WTC11 (cell line): Measurements from ENCODE around the gene PAK5. TPM values are rescaled to one million over a fixed set of nuclear protein-coding genes. Genes with fewer than 3 reads are reported as not detected.
A peak's percentile ranks its signal among the peaks of the same experiment; 100 is the strongest.

Source experiments
- ATAC-seq: fragments of 200-7000 bp; cut with Tn5 transposase; 2 replicates; pipeline ENCODE4 v1.10.0; 2021; ENCODE audit warnings: mild to moderate bottlenecking, moderate library complexity
- CTCF ChIA-PET: fragments of 300-600 bp; sonication (Branson Sonifier 250); formaldehyde crosslinking; loops from one replicate; lab custom pipeline; 2021; ENCODE audit warnings: antibody characterized with exemption; lab: Charles Lee
- POLR2A ChIA-PET: fragments of 350-600 bp; sonication (Branson Sonifier 250); formaldehyde crosslinking; loops from one replicate; lab custom pipeline; 2021; ENCODE audit warnings: antibody characterized with exemption; lab: Charles Lee
- DNase-seq: peaks from one replicate; pipeline ENCODE4 v3.0.0; 2021; ENCODE audit warnings: low spot score
- H3K27ac Mint-ChIP-seq: 2 replicates; pipeline ENCODE4 v1.8.0; 2021; ENCODE audit warnings: mixed read lengths
- H3K27me3 Mint-ChIP-seq: 2 replicates; pipeline ENCODE4 v1.8.0; 2021; ENCODE audit warnings: low read depth, mild to moderate bottlenecking, moderate library complexity, mixed read lengths
- H3K36me3 Mint-ChIP-seq: 2 replicates; pipeline ENCODE4 v1.8.0; 2021; ENCODE audit warnings: mixed read lengths
- H3K4me1 Mint-ChIP-seq: 2 replicates; pipeline ENCODE4 v1.8.0; 2022; ENCODE audit warnings: mixed read lengths
- H3K4me3 Mint-ChIP-seq: 2 replicates; pipeline ENCODE4 v1.8.0; 2021; ENCODE audit warnings: mild to moderate bottlenecking, moderate library complexity, mixed read lengths
- H3K9me3 Mint-ChIP-seq: 2 replicates; pipeline ENCODE4 v1.8.0; 2021; ENCODE audit warnings: mixed read lengths
- E2F5 ChIP-seq: sonication (generic); formaldehyde crosslinking; IDR thresholded peaks from 2 replicates; pipeline ENCODE4 v1.8.1; 2022; ENCODE audit warnings: mild to moderate bottlenecking, moderate library complexity, missing genetic modification reagents
- EMX1 ChIP-seq: fragments of 250-450 bp; sonication (Bioruptor Pico); IDR thresholded peaks from 2 replicates; pipeline ENCODE4 v1.8.0; 2021; ENCODE audit warnings: mild to moderate bottlenecking
- ESRRA ChIP-seq: sonication (generic); formaldehyde crosslinking; IDR thresholded peaks from 2 replicates; pipeline ENCODE4 v1.8.1; 2022; ENCODE audit warnings: mild to moderate bottlenecking, missing genetic modification reagents, borderline replicate concordance
- FOXP4 ChIP-seq: sonication (generic); formaldehyde crosslinking; IDR thresholded peaks from 2 replicates; pipeline ENCODE4 v1.8.0; 2022; ENCODE audit warnings: mild to moderate bottlenecking, missing genetic modification reagents
- GABPB1 ChIP-seq: sonication (generic); formaldehyde crosslinking; IDR thresholded peaks from 2 replicates; pipeline ENCODE4 v1.8.1; 2023; ENCODE audit warnings: mild to moderate bottlenecking, missing genetic modification reagents
- KAT7 ChIP-seq: sonication (generic); formaldehyde crosslinking; IDR thresholded peaks from 2 replicates; pipeline ENCODE4 v1.8.1; 2023; ENCODE audit warnings: missing genetic modification reagents, mild to moderate bottlenecking, borderline replicate concordance
- MYBL2 ChIP-seq: sonication (generic); formaldehyde crosslinking; IDR thresholded peaks from 2 replicates; pipeline ENCODE4 v1.8.1; 2023; ENCODE audit warnings: mild to moderate bottlenecking, moderate library complexity, missing genetic modification reagents
- PREB ChIP-seq: sonication (generic); formaldehyde crosslinking; IDR thresholded peaks from 2 replicates; pipeline ENCODE4 v1.8.1; 2022; ENCODE audit warnings: mild to moderate bottlenecking, missing genetic modification reagents, moderate library complexity, borderline replicate concordance
- SMAD3 ChIP-seq: sonication (generic); formaldehyde crosslinking; IDR thresholded peaks from 2 replicates; pipeline ENCODE4 v1.8.0; 2022; ENCODE audit warnings: missing genetic modification reagents, mild to moderate bottlenecking, borderline replicate concordance
- ZNF138 ChIP-seq: sonication (generic); formaldehyde crosslinking; conservative IDR thresholded peaks from 2 replicates; pipeline ENCODE4 v1.8.1; 2022; ENCODE audit warnings: mild to moderate bottlenecking, moderate library complexity, missing genetic modification reagents
- ZNF219 ChIP-seq: sonication (generic); formaldehyde crosslinking; IDR thresholded peaks from 2 replicates; pipeline ENCODE4 v1.8.0; 2023; ENCODE audit warnings: missing genetic modification reagents, mild to moderate bottlenecking, borderline replicate concordance
- ZNF396 ChIP-seq: fragments of 250-450 bp; sonication (Bioruptor Pico); IDR thresholded peaks from 2 replicates; pipeline ENCODE4 v1.8.0; 2021; ENCODE audit warnings: mild to moderate bottlenecking, moderate library complexity, borderline replicate concordance
- ZNF423 ChIP-seq: fragments of 250-450 bp; sonication (Bioruptor Pico); IDR thresholded peaks from 2 replicates; pipeline ENCODE4 v2.1.2; 2022; ENCODE audit warnings: mild to moderate bottlenecking, moderate library complexity
- ZSCAN18 ChIP-seq: fragments of 250-450 bp; sonication (Bioruptor Pico); IDR thresholded peaks from 2 replicates; pipeline ENCODE4 v2.1.2; 2022; ENCODE audit warnings: mild to moderate bottlenecking, moderate library complexity
- total RNA-seq: library from RNA; stranded (reverse); gene quantifications from 3 replicates; pipeline ENCODE4 v1.2.3, GENCODE V29; 2021
- TF ChIP-seq, protein P1 (sequence below): sonication (generic); formaldehyde crosslinking; IDR thresholded peaks from 2 replicates; pipeline ENCODE4 v1.8.0; 2022; ENCODE audit warnings: mild to moderate bottlenecking, missing genetic modification reagents
- TF ChIP-seq, protein P2 (sequence below): sonication (generic); formaldehyde crosslinking; IDR thresholded peaks from 2 replicates; pipeline ENCODE4 v1.8.0; 2022; ENCODE audit warnings: mild to moderate bottlenecking, missing genetic modification reagents
- TF ChIP-seq, protein P3 (sequence below): sonication (generic); formaldehyde crosslinking; conservative IDR thresholded peaks from 2 replicates; pipeline ENCODE4 v1.8.1; 2023; ENCODE audit warnings: mild to moderate bottlenecking, low read depth, missing genetic modification reagents, moderate library complexity

PAK5 gene
- total RNA-seq, 1 experiment from 2014 or later = 0.31 TPM

GRCh38 chr20:9506964-9507369, 331.9 kb downstream of the PAK5 start:
- ChIA-PET POLR2A (no interaction called here), CTCF (interaction anchor here (1.1 to 4.6 kb wide), 2 partner anchors 39 to 99 kb away, joined by 4 to 33 read pairs; no protein-coding TSS in a partner anchor)
- Mint-ChIP-seq H3K4me3 (peak overlapping the region; percentile 61), H3K4me1 (peaks cover 33% of the 10 kb centered on the region), H3K9me3 (no peaks in the 10 kb centered on the region), H3K27me3 (peaks cover 96% of the 10 kb centered on the region), H3K27ac (no peak overlapping the region), H3K36me3 (no peaks in the 10 kb centered on the region)
- DNase-seq (peak; percentile 52), ATAC-seq (peak; percentile 10; the same call in 1 of the 2 replicates)
- TF ChIP-seq ZNF423 (no peak), SMAD3 (no peak), ZNF219 (CRISPR knock-in tag) (no peak), ZNF396 (CRISPR knock-in tag) (no peak), GABPB1 (CRISPR knock-in tag) (no peak), ZSCAN18 (no peak), KAT7 (CRISPR knock-in tag) (no peak), MYBL2 (CRISPR knock-in tag) (no peak), ESRRA (CRISPR knock-in tag) (no peak), ZNF138 (CRISPR knock-in tag) (no peak), FOXP4 (CRISPR knock-in tag) (no peak), PREB (CRISPR knock-in tag) (no peak), EMX1 (no peak), E2F5 (CRISPR knock-in tag) (no peak)
- TF ChIP-seq, protein P1, sequence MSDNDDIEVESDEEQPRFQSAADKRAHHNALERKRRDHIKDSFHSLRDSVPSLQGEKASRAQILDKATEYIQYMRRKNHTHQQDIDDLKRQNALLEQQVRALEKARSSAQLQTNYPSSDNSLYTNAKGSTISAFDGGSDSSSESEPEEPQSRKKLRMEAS (CRISPR knock-in tag) = no peak
- TF ChIP-seq, protein P2, sequence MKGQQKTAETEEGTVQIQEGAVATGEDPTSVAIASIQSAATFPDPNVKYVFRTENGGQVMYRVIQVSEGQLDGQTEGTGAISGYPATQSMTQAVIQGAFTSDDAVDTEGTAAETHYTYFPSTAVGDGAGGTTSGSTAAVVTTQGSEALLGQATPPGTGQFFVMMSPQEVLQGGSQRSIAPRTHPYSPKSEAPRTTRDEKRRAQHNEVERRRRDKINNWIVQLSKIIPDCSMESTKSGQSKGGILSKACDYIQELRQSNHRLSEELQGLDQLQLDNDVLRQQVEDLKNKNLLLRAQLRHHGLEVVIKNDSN (CRISPR knock-in tag) = no peak
- TF ChIP-seq, protein P3, sequence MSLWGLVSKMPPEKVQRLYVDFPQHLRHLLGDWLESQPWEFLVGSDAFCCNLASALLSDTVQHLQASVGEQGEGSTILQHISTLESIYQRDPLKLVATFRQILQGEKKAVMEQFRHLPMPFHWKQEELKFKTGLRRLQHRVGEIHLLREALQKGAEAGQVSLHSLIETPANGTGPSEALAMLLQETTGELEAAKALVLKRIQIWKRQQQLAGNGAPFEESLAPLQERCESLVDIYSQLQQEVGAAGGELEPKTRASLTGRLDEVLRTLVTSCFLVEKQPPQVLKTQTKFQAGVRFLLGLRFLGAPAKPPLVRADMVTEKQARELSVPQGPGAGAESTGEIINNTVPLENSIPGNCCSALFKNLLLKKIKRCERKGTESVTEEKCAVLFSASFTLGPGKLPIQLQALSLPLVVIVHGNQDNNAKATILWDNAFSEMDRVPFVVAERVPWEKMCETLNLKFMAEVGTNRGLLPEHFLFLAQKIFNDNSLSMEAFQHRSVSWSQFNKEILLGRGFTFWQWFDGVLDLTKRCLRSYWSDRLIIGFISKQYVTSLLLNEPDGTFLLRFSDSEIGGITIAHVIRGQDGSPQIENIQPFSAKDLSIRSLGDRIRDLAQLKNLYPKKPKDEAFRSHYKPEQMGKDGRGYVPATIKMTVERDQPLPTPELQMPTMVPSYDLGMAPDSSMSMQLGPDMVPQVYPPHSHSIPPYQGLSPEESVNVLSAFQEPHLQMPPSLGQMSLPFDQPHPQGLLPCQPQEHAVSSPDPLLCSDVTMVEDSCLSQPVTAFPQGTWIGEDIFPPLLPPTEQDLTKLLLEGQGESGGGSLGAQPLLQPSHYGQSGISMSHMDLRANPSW (CRISPR knock-in tag) = no peak
